Umbilical cord (tissue), 2 donors: ENCODE results near the gene HOXB13. TPM values are rescaled to one million over a fixed set of nuclear protein-coding genes. Genes with fewer than 3 reads are reported as not detected.

Source experiments
- DNase-seq: peaks from one replicate; pipeline ENCODE4 v3.0.0-alpha.2; 2015; ENCODE audit warnings: low spot score
- total RNA-seq: library from RNA; depleted of rRNA; stranded (reverse); fragments of >200 nt; gene quantifications from one replicate; pipeline ENCODE4 v1.2.3, GENCODE V29; 2014; ENCODE audit warnings: low replicate concordance; ENCODE audit not compliant: insufficient read depth

HOXB13 gene
- total RNA-seq, 1 donor from 2014 or later: 0.72 TPM

- no peak for DNase-seq
Measured at GRCh38 chr17:48711128-48711527, 17.4 kb downstream of the HOXB13 start.

- DNase-seq: peak; percentile 20
Measured at GRCh38 chr17:48704361-48705248, 23.9 kb downstream of the HOXB13 start.

GRCh38 chr17:48701864-48702532 is 26.6 kb downstream of the HOXB13 start:
- no peak for DNase-seq

GRCh38 chr17:48693178-48693577 is 35.4 kb downstream of the HOXB13 start:
- no peak for DNase-seq

- DNase-seq: no peak
Measured at GRCh38 chr17:48692049-48692448, 36.5 kb downstream of the HOXB13 start.

- no peak for DNase-seq
Measured at GRCh38 chr17:48690655-48691054, 37.9 kb downstream of the HOXB13 start.

- no peak for DNase-seq
Measured at GRCh38 chr17:48681609-48682008, 46.9 kb downstream of the HOXB13 start.

- no peak for DNase-seq
Measured at GRCh38 chr17:48679385-48680096, 49.0 kb downstream of the HOXB13 start.

GRCh38 chr17:48678141-48678971 is 50.2 kb downstream of the HOXB13 start:
- DNase-seq: peak; percentile 41

- DNase-seq: no peak
Measured at GRCh38 chr17:48676963-48677558, 51.5 kb downstream of the HOXB13 start.

Other genes starting within 250 kb of the HOXB13 start
- gene HOXB1, start 197.7 kb downstream of the HOXB13 start, total RNA-seq: 0.96 TPM
- 9.9 TPM for gene HOXB2, start 183.6 kb downstream of the HOXB13 start, total RNA-seq
- 3.4 TPM for gene HOXB4, start 150.4 kb downstream of the HOXB13 start, total RNA-seq
- gene HOXB3, start 138.5 kb downstream of the HOXB13 start, total RNA-seq: 18.3 TPM
- gene HOXB5, start 135.0 kb downstream of the HOXB13 start, total RNA-seq: not detected
- not detected for gene HOXB6, start 123.8 kb downstream of the HOXB13 start, total RNA-seq
- 0.96 TPM for gene HOXB7, start 117.7 kb downstream of the HOXB13 start, total RNA-seq
- not detected for gene HOXB8, start 113.5 kb downstream of the HOXB13 start, total RNA-seq
- gene HOXB9, start 102.4 kb downstream of the HOXB13 start, total RNA-seq: 0.24 TPM
- not detected for gene PRAC1, start 6.2 kb downstream of the HOXB13 start, total RNA-seq
- not detected for gene PRAC2, start 5.6 kb downstream of the HOXB13 start, total RNA-seq
- not detected for gene TTLL6, start 88.5 kb upstream of the HOXB13 start, total RNA-seq
- 120 TPM for gene CALCOCO2, start 102.3 kb upstream of the HOXB13 start, total RNA-seq
- 50.1 TPM for gene ATP5MC1, start 164.0 kb upstream of the HOXB13 start, total RNA-seq
- gene UBE2Z, start 179.7 kb upstream of the HOXB13 start, total RNA-seq: 32.0 TPM
- gene SNF8, start 216.1 kb upstream of the HOXB13 start, total RNA-seq: 74.2 TPM
- gene GIP, start 239.8 kb upstream of the HOXB13 start, total RNA-seq: not detected